HG02885 (cell line): ENCODE data around the gene RPL26.

Experiments
- ATAC-seq: cut with Tn5 transposase; IDR thresholded peaks from one replicate; pipeline ENCODE4 v1.9.1; 2021; ENCODE audit warnings: mild to moderate bottlenecking; ENCODE audit not compliant: unreplicated experiment, poor library complexity

Gene RPL26

GRCh38 chr17:8383143-8383822 is at the start of gene RPL26:
Gene RPL26, minus strand, starts transcription at chr17:8383193. Its CDS starts 883 bp downstream, at chr17:8382310.
- peak; percentile 90 for ATAC-seq

- ATAC-seq: no peak
Observed at GRCh38 chr17:8430966-8431365, 48.0 kb upstream of the RPL26 start.

GRCh38 chr17:8426802-8427201 is 43.8 kb upstream of the RPL26 start:
- ATAC-seq: no peak

GRCh38 chr17:8426094-8426720 is 43.2 kb upstream of the RPL26 start:
- ATAC-seq: no peak

GRCh38 chr17:8421571-8421970 is 38.6 kb upstream of the RPL26 start:
- no peak for ATAC-seq

GRCh38 chr17:8420041-8420934 is 37.3 kb upstream of the RPL26 start:
- no peak for ATAC-seq

- no peak for ATAC-seq
Observed at GRCh38 chr17:8419305-8419704, 36.3 kb upstream of the RPL26 start.

GRCh38 chr17:8418471-8418870 is 35.5 kb upstream of the RPL26 start:
- ATAC-seq: no peak

- ATAC-seq: no peak
Observed at GRCh38 chr17:8417806-8418205, 34.8 kb upstream of the RPL26 start.

- no peak for ATAC-seq
Observed at GRCh38 chr17:8413938-8414337, 30.9 kb upstream of the RPL26 start.

GRCh38 chr17:8413328-8413727 is 30.3 kb upstream of the RPL26 start:
- no peak for ATAC-seq

GRCh38 chr17:8412089-8412488 is 29.1 kb upstream of the RPL26 start:
- ATAC-seq: no peak

- no peak for ATAC-seq
Observed at GRCh38 chr17:8410883-8411238, 27.9 kb upstream of the RPL26 start.

- ATAC-seq: no peak
Observed at GRCh38 chr17:8409966-8410882, 27.2 kb upstream of the RPL26 start.

GRCh38 chr17:8408371-8408770 is 25.4 kb upstream of the RPL26 start:
- no peak for ATAC-seq

- ATAC-seq: no peak
Observed at GRCh38 chr17:8406174-8406573, 23.2 kb upstream of the RPL26 start.

GRCh38 chr17:8405499-8406016 is 22.6 kb upstream of the RPL26 start:
- no peak for ATAC-seq

GRCh38 chr17:8402921-8403536 is 20.0 kb upstream of the RPL26 start:
- ATAC-seq: no peak

GRCh38 chr17:8401107-8401506 is 18.1 kb upstream of the RPL26 start:
- no peak for ATAC-seq

GRCh38 chr17:8398980-8399379 is 16.0 kb upstream of the RPL26 start:
- no peak for ATAC-seq
